GM18520 (cell line): ENCODE results near the gene FHL2.
"Not testable (repeated sequence)": the region's sequence is repeated elsewhere in the genome, so short reads cannot be mapped to it uniquely, and the experiment has no call there.

Source experiments
- ATAC-seq: cut with Tn5 transposase; IDR thresholded peaks from one replicate; pipeline ENCODE4 v1.9.1; 2021; ENCODE audit not compliant: unreplicated experiment

FHL2 gene

GRCh38 chr2:105357122-105357521 is 41.7 kb downstream of the FHL2 start:
- ATAC-seq, result no peak

- ATAC-seq, result no peak
Observed at GRCh38 chr2:105344704-105345345, 54.0 kb downstream of the FHL2 start.

DNA sequence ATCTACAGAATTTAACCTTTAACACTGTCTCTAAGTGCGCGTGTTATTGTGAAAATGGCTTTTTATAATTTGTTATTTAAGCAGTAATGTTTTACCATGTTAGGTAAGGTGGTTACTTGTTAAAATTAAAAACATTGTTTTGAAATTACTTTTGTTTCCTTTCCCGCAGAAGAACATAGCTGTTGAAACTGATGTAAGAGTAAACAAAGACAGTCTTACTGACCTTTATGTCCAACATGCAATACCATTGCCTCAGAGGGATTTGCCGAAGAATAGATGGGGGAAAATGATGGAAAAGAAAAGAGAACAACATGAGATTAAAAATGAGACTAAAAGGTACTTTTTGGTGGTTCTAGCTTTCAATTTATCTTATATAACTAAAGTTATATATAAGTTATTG is 59.4 kb downstream of the FHL2 start:
- no peak for ATAC-seq

GRCh38 chr2:105338020-105338385 is 60.8 kb downstream of the FHL2 start:
- no peak for ATAC-seq

GRCh38 chr2:105337122-105338019 is 61.5 kb downstream of the FHL2 start, which contains the start of gene C2orf49:
C2orf49 (plus strand) TSS chr2:105337540; CDS start chr2:105337588, 48 bp downstream.
- peak; percentile 73 for ATAC-seq

- no peak for ATAC-seq
Observed at GRCh38 chr2:105336786-105337121, 62.1 kb downstream of the FHL2 start.

DNA sequence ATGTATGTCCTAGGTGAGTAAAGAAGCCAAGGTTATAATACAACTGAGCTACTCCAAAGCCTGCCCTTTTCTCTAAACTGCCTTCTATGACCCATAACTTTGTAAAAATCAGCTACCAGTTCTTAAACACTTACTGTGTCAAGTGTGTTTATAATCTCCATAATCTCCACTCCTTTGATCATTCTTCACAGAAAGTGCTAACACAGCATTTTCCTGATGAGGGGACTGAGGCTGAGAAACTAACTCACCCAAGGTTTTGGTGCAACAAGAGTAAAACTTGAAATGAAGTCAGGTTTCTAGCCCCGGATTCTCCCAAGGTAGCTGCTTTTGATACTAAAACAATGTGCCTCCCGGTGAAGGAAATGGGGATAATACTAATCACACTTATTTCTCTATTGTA is 63.4 kb downstream of the FHL2 start:
- no peak for ATAC-seq

DNA sequence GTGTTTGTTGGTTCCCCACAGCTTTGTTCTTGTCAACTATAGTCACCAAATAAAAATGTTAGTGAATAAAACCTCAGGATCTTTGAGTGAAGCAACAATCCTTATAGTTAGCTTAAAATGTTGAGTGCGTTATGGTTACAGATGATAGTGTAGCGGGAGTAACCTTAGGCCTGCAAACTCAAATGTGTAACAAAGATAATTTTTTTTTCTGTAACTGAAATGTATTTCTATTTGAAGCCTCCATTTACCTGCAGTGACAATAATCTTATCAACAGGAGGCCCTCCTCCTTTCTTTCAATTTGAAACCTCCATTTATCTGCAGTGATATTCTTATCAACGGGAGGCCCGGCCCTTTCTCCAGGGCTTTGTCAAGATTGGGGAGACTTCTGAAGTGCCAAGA is 64.6 kb downstream of the FHL2 start:
- ATAC-seq, result no peak

GRCh38 chr2:105330681-105331375 is 68.0 kb downstream of the FHL2 start:
- no peak for ATAC-seq

DNA sequence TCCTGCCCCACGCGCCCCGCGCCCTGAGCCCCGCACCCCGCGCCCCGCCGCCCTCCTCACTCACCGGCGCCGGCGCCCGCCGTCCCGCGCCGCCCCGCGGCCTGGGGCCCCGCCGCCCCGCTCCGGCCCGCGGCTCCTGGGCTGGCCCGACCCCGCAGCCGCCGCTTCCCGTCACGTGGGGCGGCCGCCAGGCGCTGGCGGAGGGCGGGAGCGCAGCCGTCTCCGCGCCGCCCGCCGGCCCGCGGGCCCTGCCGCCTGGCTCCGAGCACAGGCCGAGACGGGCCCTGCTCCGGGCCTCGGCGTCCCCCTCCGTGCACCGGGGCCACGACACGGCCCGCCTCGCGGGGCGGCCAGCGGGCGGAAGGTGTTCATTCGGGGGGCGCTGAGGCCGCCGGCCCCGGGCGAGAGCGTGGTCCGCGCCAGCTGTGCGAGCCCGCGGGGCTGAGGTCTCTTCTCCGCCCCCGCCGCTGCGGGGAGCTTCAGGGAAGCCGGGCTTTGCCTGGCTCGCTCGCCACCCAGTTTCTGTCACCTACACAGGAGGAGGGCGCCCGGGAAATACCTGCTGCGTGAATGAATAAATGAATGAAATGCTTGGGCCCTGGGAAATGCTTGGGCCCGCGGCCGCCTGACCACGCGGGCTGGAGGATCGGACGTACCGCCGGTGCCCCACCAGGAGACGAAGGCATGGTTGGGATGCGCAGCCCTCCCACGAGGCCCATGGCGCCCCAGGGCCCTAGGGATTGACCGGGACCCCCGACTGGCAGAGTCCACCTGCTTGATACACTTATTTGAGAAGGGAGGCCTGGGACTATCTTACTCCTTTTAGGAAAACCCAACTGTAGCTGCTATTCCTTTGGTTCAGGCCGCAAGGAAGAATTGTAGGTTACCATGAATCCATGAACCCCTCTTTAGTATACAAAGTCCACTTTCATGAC is 69.0 kb downstream of the FHL2 start, which contains the start of gene TGFBRAP1:
TGFBRAP1 (minus strand) TSS at position 175 of the 935 bp plus-strand sequence. CDS start 21,434 bp downstream, outside the sequence.
- peak; percentile 69 for ATAC-seq

- no peak for ATAC-seq
Observed at GRCh38 chr2:105329197-105329554, 69.7 kb downstream of the FHL2 start.

DNA sequence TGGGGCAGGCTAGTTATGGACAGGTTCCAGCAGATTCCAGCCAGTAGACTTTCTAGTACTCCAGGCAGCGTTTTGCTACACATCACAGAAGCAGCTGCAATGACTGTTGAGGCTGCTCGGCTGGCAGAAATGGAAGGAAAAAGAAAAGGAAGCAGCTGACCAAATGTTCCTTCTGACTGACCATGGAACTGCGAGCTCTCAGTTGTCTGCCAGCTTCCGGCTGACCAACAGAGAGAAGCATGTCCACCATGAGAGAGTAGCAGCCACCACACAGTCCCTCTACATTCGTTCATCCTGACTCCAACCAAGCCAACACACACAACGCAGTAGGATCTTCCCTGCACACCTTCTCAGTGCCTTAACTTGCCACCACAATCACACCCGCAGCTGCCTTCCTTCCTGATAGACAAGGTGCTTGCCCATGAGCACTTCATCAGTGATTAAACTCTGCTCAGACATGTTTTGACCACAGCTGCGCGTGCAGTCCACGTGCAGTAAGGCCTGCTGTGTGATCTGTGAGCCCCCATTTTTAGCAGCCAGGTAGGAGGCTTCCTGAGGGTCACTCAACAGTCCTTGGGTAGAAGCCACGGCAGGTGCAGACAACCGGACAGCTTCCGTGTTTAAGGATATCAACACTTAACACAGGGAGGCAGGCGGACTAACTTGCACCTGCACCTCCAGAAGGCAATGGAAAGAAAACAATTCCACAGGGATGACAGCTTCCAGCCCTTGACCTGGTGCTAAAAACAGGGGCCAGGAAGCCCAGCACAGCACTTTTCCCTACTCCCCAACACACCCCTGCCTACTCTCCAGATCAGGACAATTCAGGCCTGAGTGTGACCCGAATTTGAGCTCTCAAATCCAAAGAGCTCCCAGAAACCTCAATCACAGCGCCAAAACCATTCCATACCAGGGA is 70.3 kb downstream of the FHL2 start:
- no peak for ATAC-seq

- no peak for ATAC-seq
Observed at GRCh38 chr2:105327690-105328089, 71.2 kb downstream of the FHL2 start.

- ATAC-seq, result not testable (repeated sequence)
Observed at GRCh38 chr2:105327271-105327670, 71.6 kb downstream of the FHL2 start.

DNA sequence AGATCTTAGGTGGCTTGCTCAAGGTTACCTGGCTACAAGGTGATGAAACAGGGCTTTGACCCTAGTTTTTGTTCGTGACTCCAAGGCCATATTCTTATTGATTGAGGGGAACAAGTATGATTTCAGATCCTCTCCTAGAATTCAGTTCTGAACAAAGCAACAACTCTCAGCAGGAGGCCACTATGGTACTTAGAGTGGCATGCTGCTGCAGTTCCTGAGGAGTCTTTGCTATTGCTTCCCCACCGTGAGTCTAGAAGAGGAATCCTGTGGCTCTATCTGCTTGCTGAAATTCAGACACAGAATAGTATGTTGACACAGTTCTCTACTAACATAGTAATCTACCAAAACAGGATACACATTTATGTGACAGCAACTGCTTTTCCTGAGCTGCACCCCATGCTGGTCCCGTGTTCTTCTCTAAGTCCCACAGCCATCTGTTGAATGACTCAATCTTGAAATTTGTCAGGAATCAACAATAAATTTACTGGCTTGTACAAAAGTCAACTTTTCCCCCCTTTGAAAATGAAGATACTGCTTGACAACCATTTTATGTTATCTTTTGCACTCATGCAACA is 73.4 kb downstream of the FHL2 start:
- ATAC-seq, result no peak

DNA sequence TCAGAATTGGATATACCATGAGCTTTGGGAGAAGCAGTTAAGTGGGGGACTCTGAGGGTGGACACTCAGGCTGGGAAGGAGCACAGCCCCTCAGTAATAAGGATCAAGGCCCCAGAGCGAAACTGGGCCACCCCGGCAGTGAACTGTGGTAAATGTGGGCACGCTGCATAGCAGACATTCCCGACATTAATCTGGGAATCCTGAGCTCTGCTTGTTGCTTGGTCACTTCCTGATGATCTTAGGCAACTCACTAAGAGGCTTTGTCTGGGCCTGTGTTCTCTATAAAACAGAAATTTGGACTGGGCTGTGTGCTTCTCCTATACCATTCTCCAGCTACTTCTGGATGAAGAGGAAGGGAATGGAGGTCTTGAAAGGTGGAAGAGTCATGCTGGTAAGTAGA is 74.1 kb downstream of the FHL2 start:
- no peak for ATAC-seq

DNA sequence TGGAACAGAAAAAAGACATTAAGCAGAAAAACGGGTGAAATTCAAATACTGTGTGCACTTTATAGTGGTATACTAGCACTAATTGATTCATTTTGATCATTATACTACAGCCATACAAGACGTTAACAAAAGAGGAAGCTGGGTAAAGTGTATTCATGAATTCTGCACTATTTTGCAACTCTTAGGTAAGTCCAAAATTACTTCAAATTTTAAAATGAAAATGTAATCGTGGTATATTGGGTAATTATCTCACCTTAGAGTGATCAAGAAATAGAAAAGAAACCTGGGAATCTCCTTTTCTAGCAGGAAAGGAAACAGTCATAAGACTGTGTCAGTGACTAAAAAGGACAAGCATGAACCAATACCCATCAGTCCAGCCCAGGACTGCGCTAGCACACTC is 74.8 kb downstream of the FHL2 start:
- ATAC-seq, result no peak

- ATAC-seq, result no peak
Observed at GRCh38 chr2:105323111-105323510, 75.7 kb downstream of the FHL2 start.
